Activated naive CD4-positive, alpha-beta T cell treated with anti-CD3 and anti-CD28 coated beads for 36 hours (primary cell): ENCODE data around the gene VSTM4. TPM values are rescaled to one million over a fixed set of nuclear protein-coding genes. Genes with fewer than 3 reads are reported as not detected.

ENCODE experiments used
- CTCF ChIA-PET: fragments of 350-600 bp; sonication (Branson Sonifier 250); formaldehyde crosslinking; loops from one replicate; lab custom pipeline; 2021; ENCODE audit warnings: antibody characterized with exemption; lab: Charles Lee
- DNase-seq: peaks from one replicate; pipeline ENCODE4 v3.0.0-alpha.2; 2020
- H3K27ac Mint-ChIP-seq: one replicate; pipeline ENCODE4 v1.8.0; 2021; ENCODE audit warnings: mild to moderate bottlenecking, mixed read lengths
- H3K27me3 Mint-ChIP-seq: one replicate; pipeline ENCODE4 v1.8.0; 2021; ENCODE audit warnings: low read depth, mixed read lengths
- H3K36me3 Mint-ChIP-seq: one replicate; pipeline ENCODE4 v1.8.0; 2021; ENCODE audit warnings: low read depth, mixed read lengths
- H3K4me1 Mint-ChIP-seq: one replicate; pipeline ENCODE4 v1.8.0; 2021; ENCODE audit warnings: low read depth, mixed read lengths
- H3K4me3 Mint-ChIP-seq: one replicate; pipeline ENCODE4 v1.8.0; 2021; ENCODE audit warnings: mild to moderate bottlenecking, moderate library complexity, mixed read lengths
- H3K9me3 Mint-ChIP-seq: one replicate; pipeline ENCODE4 v1.8.0; 2021; ENCODE audit warnings: mixed read lengths
- intact Hi-C: fragments of 100-400 bp; cut with micrococcal nuclease; formaldehyde crosslinking; loops from one replicate; pipeline ENCODE4 v1.15.1; 2023
- total RNA-seq, 2 experiments: library from RNA; stranded (reverse); gene quantifications; one replicate each; pipeline ENCODE4 v1.2.3, GENCODE V29; 2021

VSTM4 gene
- total RNA-seq, 2 experiments from 2014 or later = not detected

GRCh38 chr10:49123981-49124950 is 8.9 kb upstream of the VSTM4 start:
- Mint-ChIP-seq H3K36me3 (no peaks in the 10 kb centered on the region), H3K9me3 (no peaks in the 10 kb centered on the region), H3K4me3 (no peak overlapping the region), H3K27me3 (peaks cover 15% of the 10 kb centered on the region), H3K4me1 (no peaks in the 10 kb centered on the region), H3K27ac (no peak overlapping the region)
- intact Hi-C loops = no loop called here
- CTCF ChIA-PET = no interaction called here
- DNase-seq = no peak

DNA sequence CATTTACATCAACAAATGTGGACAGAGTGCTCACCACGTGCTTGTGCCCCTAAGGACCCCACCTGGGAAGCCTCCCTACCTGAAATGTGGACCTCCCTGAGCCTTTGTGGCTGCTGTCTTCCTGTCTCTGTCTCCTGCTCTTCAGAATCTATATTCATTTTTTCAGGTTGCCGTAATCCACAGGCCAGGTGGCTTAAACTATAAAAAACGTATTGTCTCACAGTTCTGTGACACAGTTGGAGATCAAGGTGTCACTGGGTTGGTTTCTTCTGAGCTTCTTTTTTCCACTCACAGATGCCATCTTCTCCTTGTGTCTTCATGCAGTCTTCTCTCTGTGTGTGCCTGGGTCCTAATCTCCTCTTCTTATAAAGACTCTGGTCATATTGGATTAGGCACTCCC is 5.6 kb upstream of the VSTM4 start:
- no peaks in the 10 kb centered on the region for H3K36me3 Mint-ChIP-seq
- peaks cover 10% of the 10 kb centered on the region for H3K27me3 Mint-ChIP-seq
- H3K27ac Mint-ChIP-seq = no peak overlapping the region
- intact Hi-C loops = no loop called here
- H3K4me3 Mint-ChIP-seq = no peak overlapping the region
- no peak for DNase-seq
- H3K9me3 Mint-ChIP-seq = no peaks in the 10 kb centered on the region
- H3K4me1 Mint-ChIP-seq = no peaks in the 10 kb centered on the region
- CTCF ChIA-PET = no interaction called here

DNA sequence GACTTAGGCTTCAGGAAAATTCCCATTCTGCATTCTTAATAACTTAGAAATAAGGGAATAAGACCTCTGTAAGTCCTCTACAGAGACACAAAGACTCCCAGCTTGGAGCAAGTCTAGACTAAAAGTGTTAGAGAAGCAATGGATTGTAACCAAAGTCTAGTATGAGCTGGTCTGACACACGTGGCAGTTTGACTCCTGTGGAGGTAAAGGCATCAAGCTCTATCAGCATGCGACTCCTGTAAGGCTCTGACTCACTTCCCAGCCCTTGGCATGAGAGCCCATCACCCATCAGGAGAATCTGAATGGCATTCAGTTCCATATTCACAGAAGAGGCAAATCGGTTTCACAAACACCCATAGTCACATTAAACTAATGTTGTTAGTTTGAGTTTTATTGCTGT is 4.4 kb upstream of the VSTM4 start:
- no peak for DNase-seq
- intact Hi-C loops = no loop called here
- no peak overlapping the region for H3K4me3 Mint-ChIP-seq
- CTCF ChIA-PET = no interaction called here
- H3K27me3 Mint-ChIP-seq = peaks cover 12% of the 10 kb centered on the region
- H3K27ac Mint-ChIP-seq = no peak overlapping the region
- no peaks in the 10 kb centered on the region for H3K36me3 Mint-ChIP-seq
- H3K9me3 Mint-ChIP-seq = no peaks in the 10 kb centered on the region
- peaks cover 1% of the 10 kb centered on the region for H3K4me1 Mint-ChIP-seq

DNA sequence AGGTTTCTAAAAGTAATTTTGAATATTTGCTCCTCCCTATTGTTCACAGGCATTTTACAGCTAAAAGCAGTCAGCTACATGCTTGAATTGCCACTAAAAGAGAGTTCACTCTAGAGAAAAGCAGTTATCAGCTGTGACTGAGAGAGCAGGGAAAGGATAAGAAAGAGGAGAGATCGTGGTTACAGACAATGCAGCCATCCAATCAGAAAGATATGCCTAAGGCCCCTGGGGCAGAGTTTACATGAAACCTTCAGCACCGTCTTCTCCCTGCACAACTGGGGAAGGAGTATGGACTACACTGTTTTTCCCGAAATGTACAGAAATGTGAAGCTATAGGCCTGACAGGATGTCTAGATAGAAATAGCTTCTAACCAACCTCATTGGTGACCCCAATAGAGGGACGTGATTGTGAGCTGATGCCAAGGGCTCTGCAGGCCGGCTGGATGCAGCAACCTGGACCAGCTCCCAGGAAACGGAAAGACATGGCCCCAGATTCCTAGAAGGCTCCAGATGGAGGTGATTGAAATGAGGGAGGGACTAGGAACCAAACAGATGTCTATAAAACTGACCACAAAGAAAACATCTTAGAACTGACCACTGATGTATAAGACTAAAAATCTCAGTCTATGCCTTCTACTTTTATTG is 3.2 kb upstream of the VSTM4 start:
- Mint-ChIP-seq H3K4me1 (peaks cover 4% of the 10 kb centered on the region), H3K4me3 (no peak overlapping the region), H3K9me3 (no peaks in the 10 kb centered on the region), H3K27ac (no peak overlapping the region), H3K36me3 (no peaks in the 10 kb centered on the region), H3K27me3 (peaks cover 15% of the 10 kb centered on the region)
- DNase-seq = no peak
- intact Hi-C loops = no loop called here
- CTCF ChIA-PET = interaction anchor here (1.0 kb wide), 1 partner anchor 462 kb away, joined by 3 read pairs; no protein-coding TSS in a partner anchor

DNA sequence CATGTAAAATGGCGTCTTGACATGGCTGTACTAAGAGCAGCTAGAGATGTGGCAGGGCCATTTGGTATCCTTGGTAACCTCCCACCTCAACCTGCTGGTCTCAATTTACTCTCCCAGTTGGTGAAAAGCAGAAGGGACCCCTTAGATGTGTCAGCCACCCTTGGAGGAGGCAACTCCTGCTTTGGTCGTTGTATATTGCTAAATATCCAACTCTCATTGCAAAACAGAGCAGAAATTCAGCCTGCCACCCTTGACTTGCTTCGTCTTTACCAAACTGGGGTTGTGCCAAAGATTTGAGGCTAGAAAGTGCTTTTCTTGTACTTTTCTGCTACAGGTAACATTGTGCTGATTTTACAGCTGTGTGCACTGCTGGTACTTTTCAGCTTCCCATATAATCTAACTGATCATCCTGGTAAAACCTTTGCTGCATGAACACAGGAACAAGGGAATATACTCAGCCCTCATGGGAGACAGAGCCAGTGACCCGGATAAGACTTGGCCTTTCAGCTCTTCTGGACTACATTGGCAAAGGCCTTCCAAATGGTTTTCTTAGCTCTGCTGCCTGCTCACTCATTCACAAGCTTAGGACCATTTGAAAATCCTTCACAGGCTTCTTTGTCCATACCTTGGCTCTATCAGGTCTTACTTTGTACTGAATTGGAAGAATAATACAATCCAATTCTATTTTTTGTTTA is 2.2 kb upstream of the VSTM4 start:
- DNase-seq = no peak
- H3K27me3 Mint-ChIP-seq = peaks cover 15% of the 10 kb centered on the region
- peaks cover 4% of the 10 kb centered on the region for H3K4me1 Mint-ChIP-seq
- intact Hi-C loops = no loop called here
- H3K4me3 Mint-ChIP-seq = no peak overlapping the region
- CTCF ChIA-PET = interaction anchor here (1.0 kb wide), 1 partner anchor 461 kb away, joined by 3 read pairs; no protein-coding TSS in a partner anchor
- no peaks in the 10 kb centered on the region for H3K36me3 Mint-ChIP-seq
- no peaks in the 10 kb centered on the region for H3K9me3 Mint-ChIP-seq
- no peak overlapping the region for H3K27ac Mint-ChIP-seq

DNA sequence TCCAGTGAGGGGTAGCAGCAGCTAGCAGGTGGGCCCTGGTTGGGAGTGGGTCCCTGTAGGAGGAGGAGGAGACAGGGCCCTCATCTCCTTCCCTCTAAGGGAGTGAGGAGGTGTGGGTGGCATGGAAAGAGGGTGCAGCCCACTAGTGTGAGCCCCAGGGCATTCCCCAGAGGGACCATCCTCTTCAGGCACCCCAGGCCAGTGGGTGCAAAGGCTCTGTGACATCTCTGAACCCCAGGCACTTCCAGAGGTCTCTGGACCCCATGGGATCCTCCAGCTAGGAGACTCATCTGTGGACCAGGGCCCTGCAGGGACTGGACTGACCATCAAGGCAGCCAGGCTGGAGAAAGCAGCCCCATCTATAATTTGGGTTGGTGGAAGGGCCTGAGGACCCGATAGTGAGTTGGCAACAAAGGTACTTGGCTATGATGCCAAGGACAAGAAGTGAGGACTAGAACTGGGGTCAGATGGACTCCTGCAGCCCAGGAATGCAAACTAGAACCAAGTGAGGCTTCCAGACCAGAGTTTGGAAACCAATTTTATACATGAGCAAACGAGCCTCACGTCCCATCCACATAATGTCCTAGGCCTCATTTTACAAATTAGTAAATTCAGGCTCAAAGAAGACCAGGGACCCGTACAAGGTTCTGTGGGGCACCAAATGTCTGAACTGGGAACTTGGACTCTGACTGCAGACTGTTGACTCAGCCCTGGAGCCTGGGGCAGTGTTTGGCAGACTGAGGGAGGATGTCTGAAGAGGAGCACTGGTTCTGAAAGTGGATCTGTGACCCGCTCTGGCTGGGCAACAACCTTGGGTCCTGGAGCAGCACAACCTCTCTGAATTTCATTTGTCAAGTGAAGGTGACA is 1.4 kb upstream of the VSTM4 start:
- Mint-ChIP-seq H3K9me3 (no peaks in the 10 kb centered on the region), H3K36me3 (no peaks in the 10 kb centered on the region), H3K4me3 (no peak overlapping the region), H3K27ac (no peak overlapping the region), H3K27me3 (peaks cover 15% of the 10 kb centered on the region), H3K4me1 (peaks cover 4% of the 10 kb centered on the region)
- CTCF ChIA-PET = no interaction called here
- no peak for DNase-seq
- intact Hi-C loops = no loop called here

DNA sequence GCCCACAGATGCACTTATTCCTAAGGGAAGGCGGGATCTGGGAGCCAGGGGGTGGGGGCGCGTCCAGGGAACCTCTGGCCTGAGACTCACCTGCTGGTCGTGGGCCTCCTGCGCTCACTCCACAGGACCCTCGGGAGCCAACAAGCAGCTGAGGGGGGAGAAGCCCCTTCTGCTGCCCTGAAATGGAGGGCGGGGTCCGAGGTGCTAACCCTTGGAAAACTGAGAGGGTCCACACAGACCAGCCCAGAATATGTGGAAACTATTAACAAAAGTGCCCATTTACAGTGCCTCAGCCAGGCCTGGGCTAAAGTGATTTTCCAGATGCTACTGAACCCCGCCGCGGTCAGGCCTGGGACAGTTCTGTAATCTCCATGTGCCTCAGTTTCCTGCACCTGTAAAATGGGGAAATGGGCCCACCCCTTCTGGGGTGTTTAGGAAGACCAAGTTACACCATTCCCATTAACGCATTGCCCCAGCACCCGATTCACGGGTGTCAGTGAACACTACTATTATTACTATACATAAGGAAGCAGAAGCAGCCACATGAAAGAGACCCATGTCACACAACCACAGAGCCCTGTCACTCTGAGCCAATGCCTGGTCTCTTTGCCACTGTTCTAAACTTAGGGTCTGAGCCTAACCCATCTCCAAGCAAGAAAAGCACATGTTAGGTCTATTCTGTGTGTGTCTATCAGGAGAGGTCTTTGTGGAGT is 630 bp upstream of the VSTM4 start:
- Mint-ChIP-seq H3K4me3 (no peak overlapping the region), H3K9me3 (no peaks in the 10 kb centered on the region), H3K36me3 (no peaks in the 10 kb centered on the region), H3K27me3 (peaks cover 15% of the 10 kb centered on the region), H3K27ac (no peak overlapping the region), H3K4me1 (peaks cover 4% of the 10 kb centered on the region)
- CTCF ChIA-PET = no interaction called here
- intact Hi-C loops = no loop called here
- peak; percentile 12 for DNase-seq

GRCh38 chr10:49114718-49115014 is 656 bp downstream of the VSTM4 start:
- Mint-ChIP-seq H3K4me1 (peaks cover 4% of the 10 kb centered on the region), H3K27ac (no peak overlapping the region), H3K9me3 (no peaks in the 10 kb centered on the region), H3K27me3 (peaks cover 13% of the 10 kb centered on the region), H3K4me3 (no peak overlapping the region), H3K36me3 (no peaks in the 10 kb centered on the region)
- no peak for DNase-seq
- CTCF ChIA-PET = no interaction called here
- intact Hi-C loops = no loop called here

- Mint-ChIP-seq H3K4me3 (no peak overlapping the region), H3K27ac (no peak overlapping the region), H3K27me3 (peaks cover 17% of the 10 kb centered on the region), H3K36me3 (no peaks in the 10 kb centered on the region), H3K9me3 (no peaks in the 10 kb centered on the region), H3K4me1 (peaks cover 4% of the 10 kb centered on the region)
- intact Hi-C loops = no loop called here
- no peak for DNase-seq
- CTCF ChIA-PET = interaction anchor here (0.6 kb wide), 1 partner anchor 138 kb away, joined by 3 read pairs; no protein-coding TSS in a partner anchor
Observed at GRCh38 chr10:49113741-49114141, 1.6 kb downstream of the VSTM4 start.

GRCh38 chr10:49112851-49113250 is 2.5 kb downstream of the VSTM4 start:
- intact Hi-C loops = no loop called here
- Mint-ChIP-seq H3K9me3 (no peaks in the 10 kb centered on the region), H3K4me1 (peaks cover 4% of the 10 kb centered on the region), H3K27ac (no peak overlapping the region), H3K27me3 (peaks cover 17% of the 10 kb centered on the region), H3K4me3 (no peak overlapping the region), H3K36me3 (no peaks in the 10 kb centered on the region)
- CTCF ChIA-PET = no interaction called here
- DNase-seq = no peak

GRCh38 chr10:49112098-49112497 is 3.2 kb downstream of the VSTM4 start:
- Mint-ChIP-seq H3K4me1 (peaks cover 4% of the 10 kb centered on the region), H3K27me3 (peaks cover 17% of the 10 kb centered on the region), H3K9me3 (no peaks in the 10 kb centered on the region), H3K36me3 (no peaks in the 10 kb centered on the region), H3K27ac (no peak overlapping the region), H3K4me3 (no peak overlapping the region)
- no peak for DNase-seq
- CTCF ChIA-PET = no interaction called here
- intact Hi-C loops = no loop called here
